CD4-positive, alpha-beta T cell treated with Interleukin-17A for 1 hour (primary cell): ENCODE results near the gene TMEM117.
A peak's percentile ranks its signal among the peaks of the same experiment; 100 is the strongest.
"Not testable (repeated sequence)": the region's sequence is repeated elsewhere in the genome, so short reads cannot be mapped to it uniquely, and the experiment has no call there.

ENCODE experiments used
- DNase-seq: peaks from one replicate; pipeline ENCODE4 v3.0.0-alpha.2; 2020

Gene TMEM117

GRCh38 chr12:44317651-44318126 lies 481.8 kb downstream of the TMEM117 start:
- DNase-seq: peak; percentile 11

GRCh38 chr12:44331269-44331668 lies 495.4 kb downstream of the TMEM117 start:
- DNase-seq: no peak

GRCh38 chr12:44334347-44334746 lies 498.5 kb downstream of the TMEM117 start:
- no peak for DNase-seq

- DNase-seq: no peak
Observed at GRCh38 chr12:44335030-44335429, 499.1 kb downstream of the TMEM117 start.

GRCh38 chr12:44336577-44336976 lies 500.7 kb downstream of the TMEM117 start:
- no peak for DNase-seq

- no peak for DNase-seq
Observed at GRCh38 chr12:44342371-44342770, 506.5 kb downstream of the TMEM117 start.

- no peak for DNase-seq
Observed at GRCh38 chr12:44347145-44347544, 511.3 kb downstream of the TMEM117 start.

- DNase-seq: no peak
Observed at GRCh38 chr12:44357494-44357893, 521.6 kb downstream of the TMEM117 start.

GRCh38 chr12:44358636-44359035 lies 522.8 kb downstream of the TMEM117 start:
- no peak for DNase-seq

- no peak for DNase-seq
Observed at GRCh38 chr12:44362947-44363346, 527.1 kb downstream of the TMEM117 start.

GRCh38 chr12:44367136-44367535 lies 531.3 kb downstream of the TMEM117 start:
- DNase-seq: no peak

GRCh38 chr12:44367916-44368315 lies 532.0 kb downstream of the TMEM117 start:
- DNase-seq: no peak

GRCh38 chr12:44369998-44370397 lies 534.1 kb downstream of the TMEM117 start:
- no peak for DNase-seq

- DNase-seq: no peak
Observed at GRCh38 chr12:44370982-44371381, 535.1 kb downstream of the TMEM117 start.

GRCh38 chr12:44372259-44372658 lies 536.4 kb downstream of the TMEM117 start:
- no peak for DNase-seq

GRCh38 chr12:44375694-44376093 lies 539.8 kb downstream of the TMEM117 start:
- no peak for DNase-seq

GRCh38 chr12:44377443-44378187 lies 541.7 kb downstream of the TMEM117 start:
- DNase-seq: no peak

- DNase-seq: not testable (repeated sequence)
Observed at GRCh38 chr12:44379113-44379512, 543.2 kb downstream of the TMEM117 start.

- no peak for DNase-seq
Observed at GRCh38 chr12:44379831-44380230, 544.0 kb downstream of the TMEM117 start.

GRCh38 chr12:44380861-44381260 lies 545.0 kb downstream of the TMEM117 start:
- no peak for DNase-seq

- DNase-seq: no peak
Observed at GRCh38 chr12:44381341-44381740, 545.5 kb downstream of the TMEM117 start.

- DNase-seq: no peak
Observed at GRCh38 chr12:44384136-44384535, 548.3 kb downstream of the TMEM117 start.

GRCh38 chr12:44385964-44386363 lies 550.1 kb downstream of the TMEM117 start:
- no peak for DNase-seq

GRCh38 chr12:44387581-44387980 lies 551.7 kb downstream of the TMEM117 start:
- no peak for DNase-seq

- DNase-seq: no peak
Observed at GRCh38 chr12:44389038-44389437, 553.2 kb downstream of the TMEM117 start.
